Endodermal cell (in vitro differentiated cells): ENCODE measurements around the gene TASOR2. TPM values are rescaled to one million over a fixed set of nuclear protein-coding genes. Genes with fewer than 3 reads are reported as not detected.
A peak's percentile ranks its signal among the peaks of the same experiment; 100 is the strongest.

Experiments used
- DNase-seq: peaks from one replicate; pipeline ENCODE4 v3.0.0-alpha.2; 2017
- H3K27ac ChIP-seq: 2 replicates; pipeline ENCODE4 v1.5.1; 2013; ENCODE audit warnings: mild to moderate bottlenecking, low read depth, low read length, moderate library complexity
- H3K27me3 ChIP-seq: 2 replicates; pipeline ENCODE4 v1.6.1; 2013; ENCODE audit warnings: mild to moderate bottlenecking, low read length, moderate library complexity; ENCODE audit not compliant: insufficient read depth, control insufficient read depth, poor library complexity, severe bottlenecking
- H3K36me3 ChIP-seq: 2 replicates; pipeline ENCODE4 v1.7.0; 2013; ENCODE audit warnings: mild to moderate bottlenecking, low read length, moderate library complexity; ENCODE audit not compliant: control insufficient read depth, insufficient read depth
- H3K4me1 ChIP-seq: one replicate; pipeline ENCODE4 v1.7.0; 2013; ENCODE audit warnings: low read length; ENCODE audit not compliant: control insufficient read depth, insufficient read depth
- H3K4me3 ChIP-seq: 2 replicates; pipeline ENCODE4 v1.5.1; 2013; ENCODE audit warnings: mild to moderate bottlenecking, low read length, moderate library complexity
- H3K9ac ChIP-seq: 2 replicates; pipeline ENCODE4 v1.6.1; 2013; ENCODE audit warnings: mild to moderate bottlenecking, low read length, moderate library complexity; ENCODE audit not compliant: poor library complexity, severe bottlenecking; ENCODE audit errors: extremely low read depth
- H3K9me3 ChIP-seq: 2 replicates; pipeline ENCODE4 v1.6.1; 2013; ENCODE audit warnings: mild to moderate bottlenecking, low read length, moderate library complexity; ENCODE audit not compliant: control insufficient read depth
- H3K27ac Mint-ChIP-seq: 2 replicates; pipeline ENCODE4 v1.8.0; 2020; ENCODE audit warnings: mixed read lengths
- H3K27me3 Mint-ChIP-seq: 2 replicates; pipeline ENCODE4 v1.8.0; 2021; ENCODE audit warnings: mild to moderate bottlenecking, mixed read lengths; ENCODE audit not compliant: insufficient read depth
- H3K36me3 Mint-ChIP-seq: 2 replicates; pipeline ENCODE4 v1.8.0; 2020; ENCODE audit warnings: low read depth, mixed read lengths
- H3K4me1 Mint-ChIP-seq: 2 replicates; pipeline ENCODE4 v1.8.0; 2020; ENCODE audit warnings: mixed read lengths
- H3K4me3 Mint-ChIP-seq: 2 replicates; pipeline ENCODE4 v1.8.0; 2020; ENCODE audit warnings: mild to moderate bottlenecking, moderate library complexity, mixed read lengths
- H3K9me3 Mint-ChIP-seq: 2 replicates; pipeline ENCODE4 v1.8.0; 2020; ENCODE audit warnings: mild to moderate bottlenecking, mixed read lengths
- CTCF ChIP-seq: fragments of 200-600 bp; sonication (generic); conservative IDR thresholded peaks from 2 replicates; pipeline ENCODE4 v1.5.0; 2021; ENCODE audit warnings: antibody characterized with exemption, mild to moderate bottlenecking
- WGBS, 2 experiments: methylation state at CpG; one replicate each; pipeline versions ENCODE4 v1.1.5 to v1.1.7; 2013; ENCODE audit warnings: missing lambda C conversion rate in 2 of 2, mixed read lengths in 1 of 2; ENCODE audit not compliant: insufficient coverage in 1 of 2, insufficient read length in 1 of 2; 5-methylcytosine and 5-hydroxymethylcytosine counted together
- total RNA-seq, 2 donors: library from RNA; stranded (reverse); fragmentation: NEBNext Ultra II Directional in 1 of 2; extraction: Animal tissue kit (Norgen Biotek cat#: 25700) in 1 of 2; gene quantifications; 2 replicates in 1 of 2; 3 replicates in 1 of 2; pipeline ENCODE4 v1.2.1, GENCODE V29; 2021

The TASOR2 gene
- total RNA-seq, 2 donors from 2014 or later = 47.1 to 53.0 TPM

GRCh38 chr10:5647507-5648240 is 37.0 kb upstream of the TASOR2 start:
- H3K36me3 ChIP-seq = peaks cover 8% of the 10 kb centered on the region
- no peaks in the 10 kb centered on the region for H3K9me3 ChIP-seq
- no peaks in the 10 kb centered on the region for H3K4me1 ChIP-seq
- Mint-ChIP-seq H3K9me3 (no peaks in the 10 kb centered on the region), H3K4me3 (no peak overlapping the region), H3K27me3 (no peaks in the 10 kb centered on the region), H3K4me1 (no peaks in the 10 kb centered on the region), H3K27ac (no peak overlapping the region), H3K36me3 (peaks cover 48% of the 10 kb centered on the region)
- WGBS, 2 experiments = 91 to 100% methylated on average over 1 to 11 of the region's 11 CpGs
- H3K27me3 ChIP-seq = no peaks in the 10 kb centered on the region
- H3K9ac ChIP-seq = no peak overlapping the region
- H3K27ac ChIP-seq = no peak overlapping the region
- no peak for TF ChIP-seq CTCF
- no peak overlapping the region for H3K4me3 ChIP-seq
- DNase-seq = no peak

GRCh38 chr10:5648494-5649457 is 35.9 kb upstream of the TASOR2 start:
- H3K9me3 ChIP-seq = no peaks in the 10 kb centered on the region
- no peak overlapping the region for H3K4me3 ChIP-seq
- 95 to 97% methylated on average over 28 to 50 of the region's 50 CpGs for WGBS, 2 experiments
- peak; percentile 63 for DNase-seq
- Mint-ChIP-seq H3K9me3 (no peaks in the 10 kb centered on the region), H3K4me3 (no peak overlapping the region), H3K27me3 (no peaks in the 10 kb centered on the region), H3K27ac (no peak overlapping the region), H3K36me3 (peaks cover 43% of the 10 kb centered on the region), H3K4me1 (no peaks in the 10 kb centered on the region)
- no peak overlapping the region for H3K9ac ChIP-seq
- H3K27ac ChIP-seq = no peak overlapping the region
- H3K4me1 ChIP-seq = no peaks in the 10 kb centered on the region
- H3K36me3 ChIP-seq = peaks cover 8% of the 10 kb centered on the region
- H3K27me3 ChIP-seq = no peaks in the 10 kb centered on the region
- TF ChIP-seq CTCF = no peak

- Histone ChIP-seq H3K4me1 (no peaks in the 10 kb centered on the region), H3K4me3 (no peak overlapping the region), H3K27ac (no peak overlapping the region), H3K9me3 (no peaks in the 10 kb centered on the region), H3K36me3 (peaks cover 4% of the 10 kb centered on the region), H3K9ac (no peak overlapping the region), H3K27me3 (no peaks in the 10 kb centered on the region)
- Mint-ChIP-seq H3K4me1 (no peaks in the 10 kb centered on the region), H3K27me3 (no peaks in the 10 kb centered on the region), H3K36me3 (peaks cover 38% of the 10 kb centered on the region), H3K27ac (peak overlapping the region; percentile 11), H3K4me3 (no peak overlapping the region), H3K9me3 (no peaks in the 10 kb centered on the region)
- 96 to 98% methylated on average over 8 to 11 of the region's 11 CpGs for WGBS, 2 experiments
- TF ChIP-seq CTCF = no peak
- no peak for DNase-seq
These were observed 34.9 kb upstream of the TASOR2 start for GRCh38 chr10:5649746-5650145.
